Suprapubic skin (tissue), 4 donors: ENCODE results near the gene MET.

Experiments
- CTCF ChIP-seq, 2 donors: fragments of 200-600 bp in 1 of 2; fragments of 450-650 bp in 1 of 2; sonication (generic) in 1 of 2; IDR thresholded peaks; one replicate each; pipeline ENCODE4 v1.5.1; 2016 to 2019; ENCODE audit warnings: antibody characterized with exemption in 2 of 2, mild to moderate bottlenecking in 1 of 2, moderate library complexity in 1 of 2
- EP300 ChIP-seq: sonication (generic); formaldehyde crosslinking; IDR thresholded peaks from one replicate; pipeline ENCODE4 v1.6.1; 2017; ENCODE audit warnings: antibody characterized with exemption
- POLR2A ChIP-seq, 2 donors: fragments of 450-650 bp; IDR thresholded peaks; one replicate each; pipeline ENCODE4 v1.6.1; 2017; ENCODE audit warnings: antibody characterized with exemption in 2 of 2, mild to moderate bottlenecking in 2 of 2, moderate library complexity in 2 of 2
- POLR2AphosphoS5 ChIP-seq, 3 donors: sonication (generic); formaldehyde crosslinking; IDR thresholded peaks; one replicate each; pipeline ENCODE4 v1.6.1; 2017; ENCODE audit warnings: antibody characterized with exemption in 3 of 3

GRCh38 chr7:116766881-116767280, 94.9 kb downstream of the MET start:
- TF ChIP-seq POLR2AphosphoS5 (IDR thresholded peaks at IDR 0.05): no peak
- TF ChIP-seq CTCF (IDR thresholded peaks at IDR 0.05): no peak
- TF ChIP-seq POLR2A (IDR thresholded peaks at IDR 0.05): no peak
- TF ChIP-seq EP300: no peak
